Stimulated activated CD4-positive, alpha-beta T cell treated with anti-CD3 and anti-CD28 coated beads, TNF-alpha, amount 100 ng/mL, for 4 hours (primary cell): ENCODE data around the gene AGPS.

ENCODE experiments used
- DNase-seq, 3 experiments: peaks; one replicate each; pipeline ENCODE4 v3.0.0-alpha.2; 2020; ENCODE audit warnings: low read depth in 3 of 3

AGPS gene

GRCh38 chr2:177551989-177552421 lies 159.4 kb downstream of the AGPS start:
- DNase-seq, result no peak

- DNase-seq, result peak; percentile 73 to 79 (median 78)
These were observed 160.0 kb downstream of the AGPS start for GRCh38 chr2:177552422-177553175.

- no peak for DNase-seq
These were observed 160.8 kb downstream of the AGPS start for GRCh38 chr2:177553176-177553884.

GRCh38 chr2:177554365-177554764 lies 161.8 kb downstream of the AGPS start:
- no peak for DNase-seq

- DNase-seq, result no peak
These were observed 163.6 kb downstream of the AGPS start for GRCh38 chr2:177556153-177556552.

GRCh38 chr2:177557794-177558193 lies 165.2 kb downstream of the AGPS start:
- no peak for DNase-seq

GRCh38 chr2:177559638-177560037 lies 167.1 kb downstream of the AGPS start:
- DNase-seq, result no peak

GRCh38 chr2:177568390-177568789 lies 175.8 kb downstream of the AGPS start:
- DNase-seq, result no peak

- no peak for DNase-seq
These were observed 176.3 kb downstream of the AGPS start for GRCh38 chr2:177568893-177569292.

GRCh38 chr2:177572236-177572671 lies 179.7 kb downstream of the AGPS start:
- no peak for DNase-seq

GRCh38 chr2:177573120-177573519 lies 180.5 kb downstream of the AGPS start:
- no peak for DNase-seq

- DNase-seq, result no peak
These were observed 181.8 kb downstream of the AGPS start for GRCh38 chr2:177574356-177574755.

- DNase-seq, result no peak
These were observed 182.8 kb downstream of the AGPS start for GRCh38 chr2:177575358-177575757.

- no peak for DNase-seq
These were observed 184.5 kb downstream of the AGPS start for GRCh38 chr2:177577075-177577474.

- no peak for DNase-seq
These were observed 185.9 kb downstream of the AGPS start for GRCh38 chr2:177578454-177578853.

GRCh38 chr2:177579486-177580036 lies 187.0 kb downstream of the AGPS start:
- DNase-seq, result no peak

- DNase-seq, result no peak
These were observed 189.4 kb downstream of the AGPS start for GRCh38 chr2:177582000-177582399.

- no peak for DNase-seq
These were observed 191.6 kb downstream of the AGPS start for GRCh38 chr2:177584030-177584692.

- no peak for DNase-seq
These were observed 192.8 kb downstream of the AGPS start for GRCh38 chr2:177585234-177585863.

- DNase-seq, result no peak
These were observed 193.6 kb downstream of the AGPS start for GRCh38 chr2:177586154-177586553.

GRCh38 chr2:177587371-177587770 lies 194.8 kb downstream of the AGPS start:
- DNase-seq, result no peak

- no peak for DNase-seq
These were observed 196.1 kb downstream of the AGPS start for GRCh38 chr2:177588671-177589070.
